ENCODE measurements around the gene ZNHIT2. TPM values are rescaled to one million over a fixed set of nuclear protein-coding genes. Genes with fewer than 3 reads are reported as not detected.

The ZNHIT2 gene
- total RNA-seq, 2 experiments from 2014 or later = 11.5 to 32.4 TPM

GRCh38 chr11:65132238-65132987 lies 14.9 kb upstream of the ZNHIT2 start:
- DNase-seq (ENCODE audit: low spot score) = peak; percentile 98
- BruUV-seq (replicated peaks) = no TSS peak
- Histone ChIP-seq H3K36me3 (ENCODE audit: insufficient read depth, low read length) (peaks cover 66% of the 10 kb centered on the region), H3K4me1 (ENCODE audit: insufficient read depth, low read length, poor library complexity, severe bottlenecking) (peaks cover 56% of the 10 kb centered on the region), H3K9me3 (ENCODE audit: low read length) (no peaks in the 10 kb centered on the region), H3K4me3 (ENCODE audit: low read depth, low read length, poor library complexity, severe bottlenecking) (peak overlapping the region; percentile 98), H4K20me1 (ENCODE audit: insufficient read depth, low read length) (no peaks in the 10 kb centered on the region), H2AFZ (ENCODE audit: low read length) (no peak overlapping the region), H3K27ac (ENCODE audit: low read depth, low read length, poor library complexity, severe bottlenecking) (peak overlapping the region; percentile 98), H3K79me2 (ENCODE audit: insufficient read depth, low read depth, low read length) (peaks cover 56% of the 10 kb centered on the region), H3K4me2 (ENCODE audit: low read length) (peak overlapping the region; percentile 99), H3K9me2 (ENCODE audit: insufficient read depth, low read length) (no peaks in the 10 kb centered on the region)
- intact Hi-C loops (cut with micrococcal nuclease; ENCODE audit: unreplicated experiment) = loop anchor here (1.0 to 5.0 kb wide), 5 partner anchors 10 to 280 kb away; partner anchors contain the start of genes CAPN1, FAU, MRPL49 and ZNHIT2
- POLR2A ChIA-PET = interaction anchor here (0.6 to 6.1 kb wide), 10 partner anchors 11 to 62 kb away, joined by 3 to 47 read pairs (median 5); partner anchors contain the start of genes CAPN1, FAU, MRPL49 and TM7SF2
- CTCF ChIA-PET (ENCODE audit: unreplicated experiment) = interaction anchor here (0.9 kb wide), 1 partner anchor 283 kb away, joined by 5 read pairs; no protein-coding TSS in a partner anchor
- TF ChIP-seq, protein P1, sequence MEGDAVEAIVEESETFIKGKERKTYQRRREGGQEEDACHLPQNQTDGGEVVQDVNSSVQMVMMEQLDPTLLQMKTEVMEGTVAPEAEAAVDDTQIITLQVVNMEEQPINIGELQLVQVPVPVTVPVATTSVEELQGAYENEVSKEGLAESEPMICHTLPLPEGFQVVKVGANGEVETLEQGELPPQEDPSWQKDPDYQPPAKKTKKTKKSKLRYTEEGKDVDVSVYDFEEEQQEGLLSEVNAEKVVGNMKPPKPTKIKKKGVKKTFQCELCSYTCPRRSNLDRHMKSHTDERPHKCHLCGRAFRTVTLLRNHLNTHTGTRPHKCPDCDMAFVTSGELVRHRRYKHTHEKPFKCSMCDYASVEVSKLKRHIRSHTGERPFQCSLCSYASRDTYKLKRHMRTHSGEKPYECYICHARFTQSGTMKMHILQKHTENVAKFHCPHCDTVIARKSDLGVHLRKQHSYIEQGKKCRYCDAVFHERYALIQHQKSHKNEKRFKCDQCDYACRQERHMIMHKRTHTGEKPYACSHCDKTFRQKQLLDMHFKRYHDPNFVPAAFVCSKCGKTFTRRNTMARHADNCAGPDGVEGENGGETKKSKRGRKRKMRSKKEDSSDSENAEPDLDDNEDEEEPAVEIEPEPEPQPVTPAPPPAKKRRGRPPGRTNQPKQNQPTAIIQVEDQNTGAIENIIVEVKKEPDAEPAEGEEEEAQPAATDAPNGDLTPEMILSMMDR (conservative IDR thresholded peaks at IDR 0.05; ENCODE audit: low read length) = no peak
- no peak for TF ChIP-seq EZH2phosphoT487 (IDR thresholded peaks at IDR 0.05; ENCODE audit: borderline replicate concordance, low read depth, low read length)

DNA sequence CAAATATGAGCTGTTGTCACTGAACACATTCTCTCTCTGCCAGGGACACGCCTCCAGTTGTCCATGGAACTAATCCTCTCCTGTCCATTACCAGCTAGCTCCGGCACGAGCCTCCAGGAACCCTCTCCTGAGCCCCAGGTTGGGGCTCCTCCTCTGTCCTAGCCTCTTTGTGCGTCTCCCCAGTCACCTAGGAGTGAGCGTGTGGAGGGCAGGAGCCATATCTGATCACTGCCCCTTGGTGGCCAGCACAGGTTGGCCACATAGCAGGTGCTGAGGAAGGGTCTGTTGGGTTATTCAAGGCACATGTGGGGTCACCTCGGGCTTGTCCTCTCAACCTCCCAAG lies 14.4 kb upstream of the ZNHIT2 start:
- Histone ChIP-seq H3K9me3 (ENCODE audit: low read length) (no peaks in the 10 kb centered on the region), H3K9me2 (ENCODE audit: insufficient read depth, low read length) (no peaks in the 10 kb centered on the region), H3K36me3 (ENCODE audit: insufficient read depth, low read length) (peaks cover 71% of the 10 kb centered on the region), H3K4me3 (ENCODE audit: low read depth, low read length, poor library complexity, severe bottlenecking) (peak overlapping the region; percentile 98), H3K79me2 (ENCODE audit: insufficient read depth, low read depth, low read length) (peaks cover 56% of the 10 kb centered on the region), H4K20me1 (ENCODE audit: insufficient read depth, low read length) (no peaks in the 10 kb centered on the region), H3K4me2 (ENCODE audit: low read length) (peak overlapping the region; percentile 99), H3K4me1 (ENCODE audit: insufficient read depth, low read length, poor library complexity, severe bottlenecking) (peaks cover 59% of the 10 kb centered on the region), H3K27ac (ENCODE audit: low read depth, low read length, poor library complexity, severe bottlenecking) (peak overlapping the region; percentile 98), H2AFZ (ENCODE audit: low read length) (no peak overlapping the region)
- no TSS peak for BruUV-seq (replicated peaks)
- intact Hi-C loops (cut with micrococcal nuclease; ENCODE audit: unreplicated experiment) = loop anchor here (1.0 to 5.0 kb wide), 5 partner anchors 10 to 280 kb away; partner anchors contain the start of genes CAPN1, FAU, MRPL49 and ZNHIT2
- POLR2A ChIA-PET = interaction anchor here (0.6 to 6.1 kb wide), 10 partner anchors 10 to 63 kb away, joined by 3 to 47 read pairs (median 5); partner anchors contain the start of genes CAPN1, FAU, MRPL49 and TM7SF2
- no peak for DNase-seq (ENCODE audit: low spot score)
- no peak for TF ChIP-seq EZH2phosphoT487 (IDR thresholded peaks at IDR 0.05; ENCODE audit: borderline replicate concordance, low read depth, low read length)
- TF ChIP-seq, protein P1 (conservative IDR thresholded peaks at IDR 0.05; ENCODE audit: low read length) = no peak
- CTCF ChIA-PET (ENCODE audit: unreplicated experiment) = interaction anchor here (0.9 kb wide), 1 partner anchor 283 kb away, joined by 5 read pairs; no protein-coding TSS in a partner anchor
